Stimulated activated CD8-positive, alpha-beta memory T cell treated with anti-CD3 and anti-CD28 coated beads, Interleukin-15, amount 100 ng/mL, for 1 hour (primary cell): Measurements from ENCODE around the gene GRID1.

Experiments used
- DNase-seq: peaks from one replicate; pipeline ENCODE4 v3.0.0-alpha.2; 2020; ENCODE audit warnings: low read depth

Gene GRID1

GRCh38 chr10:86167121-86167761, 199.4 kb downstream of the GRID1 start:
- no peak for DNase-seq

GRCh38 chr10:86165666-86166065, 200.9 kb downstream of the GRID1 start:
- DNase-seq = no peak

GRCh38 chr10:86164960-86165630, 201.5 kb downstream of the GRID1 start:
- DNase-seq = no peak

- DNase-seq = no peak
Observed at GRCh38 chr10:86164174-86164774, 202.3 kb downstream of the GRID1 start.

GRCh38 chr10:86163522-86164173, 202.9 kb downstream of the GRID1 start:
- DNase-seq = no peak

- DNase-seq = no peak
Observed at GRCh38 chr10:86162696-86163400, 203.7 kb downstream of the GRID1 start.

GRCh38 chr10:86162036-86162435, 204.6 kb downstream of the GRID1 start:
- no peak for DNase-seq

- no peak for DNase-seq
Observed at GRCh38 chr10:86160890-86161585, 205.6 kb downstream of the GRID1 start.

- no peak for DNase-seq
Observed at GRCh38 chr10:86159797-86160196, 206.8 kb downstream of the GRID1 start.

- DNase-seq = no peak
Observed at GRCh38 chr10:86155054-86155921, 211.3 kb downstream of the GRID1 start.

GRCh38 chr10:86153751-86154150, 212.8 kb downstream of the GRID1 start:
- no peak for DNase-seq

GRCh38 chr10:86152911-86153310, 213.7 kb downstream of the GRID1 start:
- DNase-seq = no peak

- DNase-seq = no peak
Observed at GRCh38 chr10:86152354-86152753, 214.2 kb downstream of the GRID1 start.

- DNase-seq = no peak
Observed at GRCh38 chr10:86151613-86152012, 215.0 kb downstream of the GRID1 start.

GRCh38 chr10:86149257-86149656, 217.3 kb downstream of the GRID1 start:
- no peak for DNase-seq

GRCh38 chr10:86148117-86148516, 218.5 kb downstream of the GRID1 start:
- DNase-seq = no peak

GRCh38 chr10:86144301-86144700, 222.3 kb downstream of the GRID1 start:
- DNase-seq = no peak

- no peak for DNase-seq
Observed at GRCh38 chr10:86141896-86142295, 224.7 kb downstream of the GRID1 start.

GRCh38 chr10:86139066-86139657, 227.4 kb downstream of the GRID1 start:
- no peak for DNase-seq

- no peak for DNase-seq
Observed at GRCh38 chr10:86138551-86139065, 228.0 kb downstream of the GRID1 start.
